HepG2 (cell line): ENCODE data around the gene TNFSF15. TPM values are rescaled to one million over a fixed set of nuclear protein-coding genes. Genes with fewer than 3 reads are reported as not detected.

ENCODE experiments used
- ATAC-seq: fragments of 200-7000 bp; cut with Tn5 transposase; 3 replicates; pipeline ENCODE4 v1.9.1; 2020; ENCODE audit warnings: mild to moderate bottlenecking, moderate library complexity
- BruUV-seq: library from RNA; stranded (reverse); fragments of 400-500 nt; replicated peaks from 2 replicates; lab custom pipeline; 2021; lab: Mats Ljungman, UMichigan
- CTCF ChIA-PET: fragments of 300-600 bp; formaldehyde crosslinking; extraction: SDS; loops from one replicate; lab custom pipeline; 2021; ENCODE audit warnings: low total read pairs, inconsistent platforms, low intra/inter-chr PET ratio; lab: Yijun Ruan, JAX
- POLR2A ChIA-PET: fragments of 350-600 bp; sonication (Branson Sonifier 250); formaldehyde crosslinking; loops from one replicate; lab custom pipeline; 2020; ENCODE audit warnings: antibody characterized with exemption, inconsistent platforms; lab: Yijun Ruan, JAX
- DNase-seq: peaks from one replicate; pipeline ENCODE4 v3.0.0-alpha.2; 2015; ENCODE audit warnings: low spot score
- FAIRE-seq: peaks from 3 replicates; lab custom pipeline; 2011; peaks lifted over from hg19 to GRCh38; lab: Jason Lieb, UNC
- H2AFZ ChIP-seq: one replicate; pipeline ENCODE4 v1.6.1; 2011; ENCODE audit warnings: low read length, inconsistent platforms
- H3K27ac ChIP-seq: fragments of 300-600 bp; 3 replicates; pipeline ENCODE4 v1.8.0; 2011; ENCODE audit warnings: mixed run types, mild to moderate bottlenecking, mixed read lengths, low read length, inconsistent platforms; ENCODE audit not compliant: insufficient read depth; ENCODE audit errors: extremely low read length
- H3K27me3 ChIP-seq, 2 experiments: fragments of 200-600 bp in 1 of 2; 2 replicates in 1 of 2; 3 replicates in 1 of 2; pipeline versions ENCODE4 v1.6.0 to v1.8.0; 2011; ENCODE audit warnings: low read length in 2 of 2, mild to moderate bottlenecking in 2 of 2, moderate library complexity in 2 of 2, inconsistent platforms in 1 of 2; ENCODE audit not compliant: insufficient read depth in 2 of 2, control insufficient read depth in 1 of 2
- H3K36me3 ChIP-seq, 2 experiments: fragments of 200-600 bp in 1 of 2; replicated peaks in 1 of 2; 2 replicates in 1 of 2; 3 replicates in 1 of 2; pipeline versions ENCODE4 v1.5.1 to v1.8.0; 2011; ENCODE audit warnings: low read length in 2 of 2, inconsistent platforms in 1 of 2; ENCODE audit not compliant: insufficient read depth in 2 of 2, control insufficient read depth in 1 of 2
- H3K4me1 ChIP-seq: 2 replicates; pipeline ENCODE4 v1.5.1; 2012; ENCODE audit warnings: low read length, inconsistent platforms; ENCODE audit not compliant: insufficient read depth
- H3K4me2 ChIP-seq: 2 replicates; pipeline ENCODE4 v1.6.0; 2011; ENCODE audit warnings: low read depth, low read length, inconsistent platforms
- H3K4me3 ChIP-seq, 3 experiments: fragments of 200-600 bp in 1 of 3; sonication (generic), shearing (Covaris generic) in 1 of 3; replicated peaks in 1 of 3; 2 replicates each; pipeline ENCODE4 v1.5.1; 2011 to 2016; ENCODE audit warnings: low read length in 3 of 3, inconsistent platforms in 2 of 3, low read depth in 2 of 3, mild to moderate bottlenecking in 2 of 3, control low read depth in 1 of 3, mixed read lengths in 1 of 3; ENCODE audit not compliant: insufficient read depth in 1 of 3
- H3K79me2 ChIP-seq: one replicate; pipeline ENCODE4 v1.6.1; 2011; ENCODE audit warnings: low read length, inconsistent platforms; ENCODE audit not compliant: insufficient read depth
- H3K9ac ChIP-seq: 2 replicates; pipeline ENCODE4 v1.6.0; 2011; ENCODE audit warnings: mild to moderate bottlenecking, low read depth, low read length, inconsistent platforms; ENCODE audit not compliant: insufficient read depth
- H3K9me3 ChIP-seq: 2 replicates; pipeline ENCODE4 v1.5.1; 2012; ENCODE audit warnings: mild to moderate bottlenecking, low read length
- H4K20me1 ChIP-seq: 2 replicates; pipeline ENCODE4 v1.6.0; 2011; ENCODE audit warnings: inconsistent platforms, mild to moderate bottlenecking, low read length, moderate library complexity; ENCODE audit not compliant: insufficient read depth
- CENPX ChIP-seq: sonication (generic); formaldehyde crosslinking; IDR thresholded peaks from 2 replicates; pipeline ENCODE4 v1.9.0; 2021; ENCODE audit warnings: mild to moderate bottlenecking, missing genetic modification reagents, moderate library complexity
- CHD4 ChIP-seq: fragments of 200-600 bp; sonication (generic); IDR thresholded peaks from 2 replicates; pipeline ENCODE4 v1.7.0; 2017; ENCODE audit warnings: mild to moderate bottlenecking, low read length, borderline replicate concordance
- GABPA ChIP-seq, 2 experiments: IDR thresholded peaks; 2 replicates each; pipeline ENCODE4 v1.6.1; 2011 to 2016; ENCODE audit warnings: low read depth in 2 of 2, low read length in 1 of 2, missing biosample characterization in 1 of 2, missing genetic modification characterization in 1 of 2
- KMT2A ChIP-seq: sonication (generic); formaldehyde crosslinking; IDR thresholded peaks from 2 replicates; pipeline ENCODE4 v1.4.0; 2020; ENCODE audit warnings: missing genetic modification reagents
- NFATC3 ChIP-seq: sonication (generic); formaldehyde crosslinking; IDR thresholded peaks from 2 replicates; pipeline ENCODE4 v1.5.1; 2020; ENCODE audit warnings: mild to moderate bottlenecking, missing genetic modification reagents
- NPAS2 ChIP-seq: sonication (generic); formaldehyde crosslinking; IDR thresholded peaks from 2 replicates; pipeline ENCODE4 v1.8.0; 2022; ENCODE audit warnings: mild to moderate bottlenecking, missing genetic modification reagents, borderline replicate concordance
- PAF1 ChIP-seq: IDR thresholded peaks from 2 replicates; pipeline ENCODE4 v1.6.1; 2016; ENCODE audit warnings: missing genetic modification reagents, missing compliant biosample characterization
- TOE1 ChIP-seq: sonication (generic); formaldehyde crosslinking; IDR thresholded peaks from 2 replicates; pipeline ENCODE4 v1.4.0; 2020; ENCODE audit warnings: mild to moderate bottlenecking, missing genetic modification reagents
- TSC22D2 ChIP-seq: sonication (generic); formaldehyde crosslinking; IDR thresholded peaks from 2 replicates; pipeline ENCODE4 v1.5.1; 2020; ENCODE audit warnings: missing genetic modification reagents, mild to moderate bottlenecking, borderline replicate concordance
- YEATS2 ChIP-seq: sonication (generic); formaldehyde crosslinking; IDR thresholded peaks from 2 replicates; pipeline ENCODE4 v1.4.0; 2020; ENCODE audit warnings: missing genetic modification reagents, borderline replicate concordance
- ZBTB8A ChIP-seq: sonication (generic); formaldehyde crosslinking; IDR thresholded peaks from 2 replicates; pipeline ENCODE4 v1.4.0; 2020; ENCODE audit warnings: mild to moderate bottlenecking, low read depth, missing genetic modification reagents, borderline replicate concordance
- ZNF160 ChIP-seq: sonication (generic); formaldehyde crosslinking; IDR thresholded peaks from 2 replicates; pipeline ENCODE4 v1.8.0; 2022; ENCODE audit warnings: mild to moderate bottlenecking, inconsistent platforms, missing genetic modification reagents
- ZNF292 ChIP-seq: sonication (generic); formaldehyde crosslinking; IDR thresholded peaks from 2 replicates; pipeline ENCODE4 v1.8.1; 2022; ENCODE audit warnings: mild to moderate bottlenecking, low read depth, missing genetic modification reagents, borderline replicate concordance
- ZNF547 ChIP-seq: sonication (generic); formaldehyde crosslinking; IDR thresholded peaks from 2 replicates; pipeline ENCODE4 v1.5.1; 2020; ENCODE audit warnings: mild to moderate bottlenecking, missing genetic modification reagents
- ZNF709 ChIP-seq: sonication (generic); formaldehyde crosslinking; IDR thresholded peaks from 2 replicates; pipeline ENCODE4 v1.5.0; 2020; ENCODE audit warnings: mild to moderate bottlenecking, missing genetic modification reagents
- ZNF749 ChIP-seq: sonication (generic); formaldehyde crosslinking; IDR thresholded peaks from 2 replicates; pipeline ENCODE4 v1.8.0; 2022; ENCODE audit warnings: mild to moderate bottlenecking, missing genetic modification reagents, moderate library complexity, borderline replicate concordance
- WGBS: methylation state at CpG from one replicate; pipeline ENCODE4 v1.1.6; 2017; ENCODE audit warnings: low lambda C conversion rate; 5-methylcytosine and 5-hydroxymethylcytosine counted together
- in situ Hi-C: cut with HindIII; loops from 2 replicates; pipeline ENCODE4 v1.10.0; 2017; ENCODE audit warnings: low pct_unique_long_range_greater_than_20kb; ENCODE audit not compliant: extremely low pct_ligation_motif_present
- intact Hi-C: fragments of 100-400 bp; cut with micrococcal nuclease; formaldehyde crosslinking; loops from one replicate; pipeline ENCODE4 v1.10.0; 2022; ENCODE audit not compliant: unreplicated experiment
- polyA plus RNA-seq, 8 experiments: library from polyadenylated mRNA; depleted of rRNA in 3 of 8; stranded (reverse) in 7 of 8; unstranded in 1 of 8; fragments of >200 nt; fragmentation: Illumina TruSeq in 4 of 8; extraction: Trizol in 4 of 8; gene quantifications; 2 replicates each; pipeline versions ENCODE4 v1.2.1 to v1.2.3, GENCODE V29; 2011 to 2016; ENCODE audit warnings: low read depth in 4 of 8, missing spikeins in 1 of 8, mixed read lengths in 1 of 8; ENCODE audit not compliant: insufficient read depth in 1 of 8
- total RNA-seq, 5 experiments: library from RNA; depleted of rRNA; stranded (reverse); fragments of >200 nt; fragmentation: Illumina TruSeq; extraction: Trizol; gene quantifications; 2 replicates each; pipeline ENCODE4 v1.2.3, GENCODE V29; 2016; ENCODE audit warnings: low read depth in 1 of 5
- TF ChIP-seq, protein P1 (sequence below): sonication (generic); formaldehyde crosslinking; conservative IDR thresholded peaks from 2 replicates; pipeline ENCODE4 v1.8.1; 2023; ENCODE audit warnings: missing genetic modification reagents

The TNFSF15 gene
- total and polyA plus RNA-seq, 2 of the 13 experiments (the other 11 are each of a cell fraction or from before 2014, with no cell fraction given) = 0.02 to 0.03 TPM

GRCh38 chr9:114826431-114826830, 20.6 kb upstream of the TNFSF15 start (continued):
- TF ChIP-seq ZNF160 (CRISPR knock-in tag) = no peak

DNA sequence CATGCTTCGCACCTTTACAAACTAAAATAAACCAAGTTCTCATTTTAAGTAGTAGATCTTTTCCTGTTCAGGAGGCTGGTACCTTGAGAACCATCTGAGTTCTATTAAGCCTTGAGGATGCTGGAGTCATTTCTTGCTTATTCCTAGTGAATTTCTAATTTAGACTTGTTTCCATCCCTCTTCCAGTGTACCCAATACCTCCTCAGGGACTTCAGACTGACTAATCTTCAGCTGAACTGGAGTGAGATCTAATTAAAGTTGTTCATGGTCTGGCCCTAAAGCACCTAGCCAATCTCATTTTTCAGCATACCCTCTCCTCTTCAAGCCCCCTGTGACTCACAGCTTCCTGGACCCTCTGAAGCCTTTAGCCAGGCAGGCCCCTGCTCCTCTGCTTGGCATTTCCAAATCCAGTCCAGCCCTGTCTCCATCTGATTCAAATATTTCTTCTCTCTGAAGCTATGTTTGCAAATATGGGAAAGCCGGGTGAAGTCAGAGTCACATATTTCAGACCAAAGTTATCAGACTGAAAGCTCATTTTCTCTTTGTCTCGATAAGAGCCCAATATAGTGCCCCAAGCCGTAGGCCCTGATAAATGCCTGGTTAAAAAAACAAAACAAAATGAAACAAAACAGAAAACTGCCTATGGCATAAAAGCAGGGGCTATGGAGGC, 19.4 kb upstream of the TNFSF15 start:
- Histone ChIP-seq H2AFZ (no peak overlapping the region), H3K4me3 (no peak overlapping the region), H3K4me1 (no peaks in the 10 kb centered on the region), H4K20me1 (no peaks in the 10 kb centered on the region), H3K27ac (no peak overlapping the region), H3K36me3 (no peaks in the 10 kb centered on the region), H3K9ac (no peak overlapping the region), H3K27me3 (no peaks in the 10 kb centered on the region), H3K4me2 (no peak overlapping the region), H3K9me3 (no peaks in the 10 kb centered on the region), H3K79me2 (no peaks in the 10 kb centered on the region)
- no peak for FAIRE-seq
- ATAC-seq = no peak
- ChIA-PET POLR2A (no interaction called here), CTCF (no interaction called here)
- no peak for TF ChIP-seq ZNF749 (CRISPR knock-in tag)
- TF ChIP-seq KMT2A (CRISPR knock-in tag) = no peak
- TF ChIP-seq ZNF292 (CRISPR knock-in tag) = no peak
- no peak for TF ChIP-seq NPAS2 (CRISPR knock-in tag)
- DNase-seq = no peak
- intact Hi-C loops = no loop called here
- in situ Hi-C loops = no loop called here
- BruUV-seq = no TSS peak
- 14% methylated on average over 4 of the region's 4 CpGs for WGBS

DNA sequence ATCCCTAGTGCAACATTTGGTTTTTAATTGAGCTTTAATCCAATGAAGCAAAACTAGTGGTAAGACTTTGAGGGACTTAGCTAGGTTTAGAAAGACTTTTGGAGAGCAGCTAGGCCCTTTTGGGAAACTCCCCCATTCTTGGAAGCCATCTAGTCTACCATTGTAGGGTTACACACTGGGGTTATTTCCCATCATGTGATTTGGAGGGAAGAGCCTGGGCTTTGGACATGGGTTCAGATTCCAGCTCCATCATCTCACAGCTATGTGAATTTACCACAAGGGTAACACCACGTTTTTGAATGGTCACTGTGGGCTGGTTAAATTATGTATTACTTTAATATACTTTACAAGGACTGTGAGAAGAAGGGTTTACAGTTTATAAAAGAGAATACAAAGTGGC, 18.3 kb upstream of the TNFSF15 start:
- Histone ChIP-seq H3K4me2 (no peak overlapping the region), H3K4me1 (no peaks in the 10 kb centered on the region), H3K79me2 (no peaks in the 10 kb centered on the region), H3K9me3 (no peaks in the 10 kb centered on the region), H3K36me3 (no peaks in the 10 kb centered on the region), H3K27ac (no peak overlapping the region), H3K27me3 (no peaks in the 10 kb centered on the region; a peak in 1 of 5 replicates), H3K9ac (no peak overlapping the region), H2AFZ (no peak overlapping the region), H3K4me3 (no peak overlapping the region), H4K20me1 (no peaks in the 10 kb centered on the region)
- no peak for ATAC-seq
- in situ Hi-C loops (no loop called here), intact Hi-C loops (no loop called here)
- no peak for TF ChIP-seq YEATS2
- no peak for TF ChIP-seq CENPX (CRISPR knock-in tag)
- no peak for TF ChIP-seq CHD4
- TF ChIP-seq TSC22D2 = no peak
- TF ChIP-seq TOE1 = no peak
- TF ChIP-seq ZBTB8A = no peak
- TF ChIP-seq, protein P1, sequence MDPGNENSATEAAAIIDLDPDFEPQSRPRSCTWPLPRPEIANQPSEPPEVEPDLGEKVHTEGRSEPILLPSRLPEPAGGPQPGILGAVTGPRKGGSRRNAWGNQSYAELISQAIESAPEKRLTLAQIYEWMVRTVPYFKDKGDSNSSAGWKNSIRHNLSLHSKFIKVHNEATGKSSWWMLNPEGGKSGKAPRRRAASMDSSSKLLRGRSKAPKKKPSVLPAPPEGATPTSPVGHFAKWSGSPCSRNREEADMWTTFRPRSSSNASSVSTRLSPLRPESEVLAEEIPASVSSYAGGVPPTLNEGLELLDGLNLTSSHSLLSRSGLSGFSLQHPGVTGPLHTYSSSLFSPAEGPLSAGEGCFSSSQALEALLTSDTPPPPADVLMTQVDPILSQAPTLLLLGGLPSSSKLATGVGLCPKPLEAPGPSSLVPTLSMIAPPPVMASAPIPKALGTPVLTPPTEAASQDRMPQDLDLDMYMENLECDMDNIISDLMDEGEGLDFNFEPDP (CRISPR knock-in tag) = no peak
- no peak for TF ChIP-seq NFATC3 (CRISPR knock-in tag)
- TF ChIP-seq GABPA (IDR thresholded peaks at IDR 0.05; ENCODE audit: low read depth, low read length) = no peak
- no peak for TF ChIP-seq GABPA (CRISPR knock-in tag; IDR thresholded peaks at IDR 0.05; ENCODE audit: low read depth)
- TF ChIP-seq ZNF709 = no peak
- no peak for TF ChIP-seq PAF1
- no peak for TF ChIP-seq ZNF547
- POLR2A ChIA-PET = no interaction called here
- CTCF ChIA-PET = no interaction called here
- no peak for FAIRE-seq
- WGBS = 0% methylated on average over 1 of the region's 1 CpG
- no TSS peak for BruUV-seq
- DNase-seq = no peak
